HCT116 (cell line): Measurements from ENCODE around the gene SUMO4. TPM values are rescaled to one million over a fixed set of nuclear protein-coding genes. Genes with fewer than 3 reads are reported as not detected.

ENCODE experiments used
- ATAC-seq: fragments of 200-7000 bp; cut with Tn5 transposase; 2 replicates; pipeline ENCODE4 v1.9.1; 2020; ENCODE audit warnings: mild to moderate bottlenecking, moderate library complexity
- BruUV-seq: library from RNA; stranded (reverse); fragments of 400-500 nt; replicated peaks from 2 replicates; lab custom pipeline; 2021; lab: Mats Ljungman, UMichigan
- CTCF ChIA-PET: fragments of 300-600 bp; sonication (Branson Sonifier 250); formaldehyde crosslinking; loops from one replicate; lab custom pipeline; 2021; ENCODE audit warnings: antibody characterized with exemption; lab: Charles Lee
- POLR2A ChIA-PET: fragments of 300-600, 350-600 bp; sonication (Branson Sonifier 250); formaldehyde crosslinking; loops from one replicate; lab custom pipeline; 2021; ENCODE audit warnings: antibody characterized with exemption; lab: Charles Lee
- RAD21 ChIA-PET, 2 experiments: fragments of 300-600 bp; sonication (Branson Sonifier 250); formaldehyde crosslinking; loops; one replicate each; lab custom pipeline; 2023; ENCODE audit warnings: low total read pairs in 2 of 2; ENCODE audit not compliant: uncharacterized antibody in 2 of 2, unreplicated experiment in 2 of 2, low non-redundant PET in 1 of 2; lab: Charles Lee
- DNase-seq: peaks from one replicate; pipeline ENCODE4 v3.0.0-alpha.2; 2010; ENCODE audit warnings: low read depth, low spot score
- H2AFZ ChIP-seq: fragments of 200-600 bp; shearing (Covaris generic), sonication (generic); 2 replicates; pipeline ENCODE4 v1.6.1; 2017; ENCODE audit warnings: low read depth, mixed run types, mixed read lengths, antibody characterized with exemption, low read length; ENCODE audit not compliant: poor library complexity, severe bottlenecking
- H3K27ac ChIP-seq: 2 replicates; pipeline ENCODE4 v1.5.1; 2012; ENCODE audit warnings: low read depth, low read length
- H3K27me3 ChIP-seq: fragments of 200-600 bp; sonication (generic); 2 replicates; pipeline ENCODE4 v1.6.1; 2016; ENCODE audit warnings: mixed run types, low read length, mixed read lengths; ENCODE audit not compliant: insufficient read depth
- H3K36me3 ChIP-seq, 2 experiments: fragments of 200-500 bp in 1 of 2; fragments of 200-600 bp in 1 of 2; sonication (Bioruptor generic) in 1 of 2; sonication (generic) in 1 of 2; 2 replicates each; pipeline versions ENCODE4 v1.5.1 to v1.6.1; 2014 to 2016; ENCODE audit warnings: low read length in 2 of 2, inconsistent platforms in 1 of 2, mixed read lengths in 1 of 2, mixed run types in 1 of 2; ENCODE audit not compliant: insufficient read depth in 2 of 2, control insufficient read depth in 1 of 2
- H3K4me1 ChIP-seq, 2 experiments: fragments of 200-600 bp in 1 of 2; sonication (generic) in 1 of 2; 2 replicates each; pipeline versions ENCODE4 v1.5.1 to v1.6.1; 2012 to 2017; ENCODE audit warnings: low read length in 2 of 2, inconsistent platforms in 1 of 2, mild to moderate bottlenecking in 1 of 2, mixed read lengths in 1 of 2, mixed run types in 1 of 2, moderate library complexity in 1 of 2; ENCODE audit not compliant: insufficient read depth in 2 of 2, control insufficient read depth in 1 of 2
- H3K4me2 ChIP-seq: fragments of 200-600 bp; sonication (generic); 2 replicates; pipeline ENCODE4 v1.6.1; 2017; ENCODE audit warnings: mixed run types, low read length, mixed read lengths
- H3K4me3 ChIP-seq, 2 experiments: fragments of 200-600 bp in 1 of 2; sonication (generic) in 1 of 2; replicated peaks in 1 of 2; 2 replicates each; pipeline ENCODE4 v1.5.1; 2011 to 2016; ENCODE audit warnings: low read length in 2 of 2, control low read depth in 1 of 2, low read depth in 1 of 2, mild to moderate bottlenecking in 1 of 2, mixed read lengths in 1 of 2, mixed run types in 1 of 2
- H3K79me2 ChIP-seq: fragments of 200-600 bp; sonication (generic); 2 replicates; pipeline ENCODE4 v1.6.1; 2017; ENCODE audit warnings: mild to moderate bottlenecking, mixed run types, low read length, moderate library complexity, mixed read lengths; ENCODE audit not compliant: insufficient read depth
- H3K9ac ChIP-seq: fragments of 200-600 bp; sonication (generic); 2 replicates; pipeline ENCODE4 v1.6.1; 2016; ENCODE audit warnings: low read length, mixed read lengths
- H3K9me2 ChIP-seq: fragments of 200-600 bp; sonication (generic), shearing (Covaris generic); 2 replicates; pipeline ENCODE4 v1.6.1; 2017; ENCODE audit warnings: mixed run types, mild to moderate bottlenecking, moderate library complexity; ENCODE audit not compliant: insufficient read depth
- H3K9me3 ChIP-seq, 2 experiments: fragments of 200-500 bp in 1 of 2; fragments of 200-600 bp in 1 of 2; sonication (Bioruptor generic) in 1 of 2; sonication (generic) in 1 of 2; 2 replicates each; pipeline ENCODE4 v1.6.1; 2014 to 2017; ENCODE audit warnings: low read length in 2 of 2, mixed read lengths in 2 of 2, inconsistent platforms in 1 of 2, low read depth in 1 of 2, mild to moderate bottlenecking in 1 of 2, mixed run types in 1 of 2, moderate library complexity in 1 of 2; ENCODE audit not compliant: control insufficient read depth in 1 of 2, insufficient read depth in 1 of 2
- H4K20me1 ChIP-seq: fragments of 200-600 bp; sonication (generic), shearing (Covaris generic); 2 replicates; pipeline ENCODE4 v1.6.1; 2017; ENCODE audit warnings: mixed run types, mild to moderate bottlenecking, moderate library complexity; ENCODE audit not compliant: insufficient read depth
- CTCF ChIP-seq, 3 experiments: fragments of 200-600 bp in 1 of 3; sonication (generic) in 1 of 3; IDR thresholded peaks in 2 of 3; conservative IDR thresholded peaks in 1 of 3; 2 replicates each; pipeline ENCODE4 v1.5.1; 2012 to 2017; ENCODE audit warnings: low read depth in 2 of 3, low read length in 2 of 3, antibody characterized with exemption in 1 of 3, borderline replicate concordance in 1 of 3, control low read depth in 1 of 3, mild to moderate bottlenecking in 1 of 3, mixed read lengths in 1 of 3, mixed run types in 1 of 3, moderate library complexity in 1 of 3; ENCODE audit not compliant: insufficient read depth in 1 of 3
- EZH2phosphoT487 ChIP-seq: fragments of 200-600 bp; IDR thresholded peaks from 2 replicates; pipeline ENCODE4 v1.6.1; 2018; ENCODE audit warnings: antibody characterized with exemption, borderline replicate concordance
- JUND ChIP-seq: IDR thresholded peaks from 2 replicates; pipeline ENCODE4 v1.6.1; 2012
- POLR2AphosphoS5 ChIP-seq: IDR thresholded peaks from 2 replicates; pipeline ENCODE4 v1.6.1; 2011; ENCODE audit warnings: mild to moderate bottlenecking, low read depth, low read length, moderate library complexity
- SP1 ChIP-seq: IDR thresholded peaks from 2 replicates; pipeline ENCODE4 v1.6.1; 2012; ENCODE audit warnings: low read depth
- TCF7L2 ChIP-seq: IDR thresholded peaks from 2 replicates; pipeline ENCODE4 v1.7.0; 2011; ENCODE audit warnings: borderline replicate concordance, inconsistent platforms; ENCODE audit not compliant: insufficient read depth, insufficient read length; ENCODE audit errors: extremely low read depth
- ZNF274 ChIP-seq: fragments of 200-500 bp; sonication (Bioruptor generic); IDR thresholded peaks from 2 replicates; pipeline ENCODE4 v1.6.1; 2014; ENCODE audit warnings: mild to moderate bottlenecking, low read depth, low read length, inconsistent platforms
- intact Hi-C: fragments of 100-400 bp; cut with micrococcal nuclease; formaldehyde crosslinking; loops from 2 replicates; pipeline ENCODE4 v1.10.0; 2022
- total RNA-seq: library from RNA; stranded (reverse); gene quantifications from one replicate; pipeline ENCODE4 v1.2.1, GENCODE V29; 2021; ENCODE audit not compliant: unreplicated experiment

Gene SUMO4
- total RNA-seq, 1 experiment from 2014 or later = 1.6 TPM

- intact Hi-C loops = no loop called here
- Histone ChIP-seq H3K36me3 (no peaks in the 10 kb centered on the region; a peak in 1 of 4 replicates), H4K20me1 (peaks cover 4% of the 10 kb centered on the region; the same call in 1 of the 2 replicates), H3K4me3 (no peak overlapping the region), H3K27me3 (no peaks in the 10 kb centered on the region), H3K9me3 (no peaks in the 10 kb centered on the region; a peak in 1 of 4 replicates), H3K4me2 (no peak overlapping the region), H3K79me2 (peaks cover 31% of the 10 kb centered on the region), H3K27ac (no peak overlapping the region), H3K4me1 (no peaks in the 10 kb centered on the region), H2AFZ (no peak overlapping the region), H3K9me2 (no peaks in the 10 kb centered on the region), H3K9ac (no peak overlapping the region)
- CTCF ChIA-PET = no interaction called here
- DNase-seq (no peak), ATAC-seq (no peak)
- POLR2A ChIA-PET = no interaction called here
- RAD21 ChIA-PET = no interaction called here
- TF ChIP-seq TCF7L2 = no peak
- no peak for TF ChIP-seq EZH2phosphoT487
- no peak for TF ChIP-seq SP1
- no peak for TF ChIP-seq JUND
- no peak for TF ChIP-seq CTCF (IDR thresholded peaks at IDR 0.05 in 2 of 3, conservative IDR thresholded peaks at IDR 0.05 in 1 of 3; ENCODE audit: borderline replicate concordance in 1 of 3, insufficient read depth in 1 of 3, low read depth in 2 of 3, low read length in 2 of 3)
- TF ChIP-seq POLR2AphosphoS5 = no peak
- TF ChIP-seq ZNF274 = no peak
- no TSS peak for BruUV-seq
These were observed 13.9 kb upstream of the SUMO4 start for GRCh38 chr6:149385998-149386646.
